IgD-negative memory B cell (primary cell): Measurements from ENCODE around the gene NFKB1. TPM values are rescaled to one million over a fixed set of nuclear protein-coding genes. Genes with fewer than 3 reads are reported as not detected.

Source experiments
- H3K27ac Mint-ChIP-seq, 3 donors: one replicate each; pipeline ENCODE4 v1.8.0; 2020 to 2022; ENCODE audit warnings: mild to moderate bottlenecking in 3 of 3, mixed read lengths in 3 of 3, moderate library complexity in 1 of 3
- H3K27me3 Mint-ChIP-seq: one replicate; pipeline ENCODE4 v1.8.0; 2021; ENCODE audit warnings: mixed read lengths
- H3K36me3 Mint-ChIP-seq: one replicate; pipeline ENCODE4 v1.8.0; 2020; ENCODE audit warnings: mild to moderate bottlenecking, mixed read lengths
- H3K4me1 Mint-ChIP-seq, 3 donors: one replicate each; pipeline ENCODE4 v1.8.0; 2020 to 2022; ENCODE audit warnings: mixed read lengths in 3 of 3, mild to moderate bottlenecking in 1 of 3
- H3K4me3 Mint-ChIP-seq, 4 donors: one replicate each; pipeline ENCODE4 v1.8.0; 2020 to 2022; ENCODE audit warnings: mild to moderate bottlenecking in 4 of 4, mixed read lengths in 4 of 4, moderate library complexity in 3 of 4
- H3K9me3 Mint-ChIP-seq, 3 donors: one replicate each; pipeline ENCODE4 v1.8.0; 2020 to 2021; ENCODE audit warnings: mixed read lengths in 3 of 3, mild to moderate bottlenecking in 1 of 3
- polyA plus RNA-seq: library from polyadenylated mRNA; unstranded; fragments of 300-500 nt; fragmentation: Illumina TruSeq; gene quantifications from one replicate; pipeline ENCODE4 v1.2.3, GENCODE V29; 2021

The NFKB1 gene
- polyA plus RNA-seq, 1 donor from 2014 or later, result 10.4 TPM

DNA sequence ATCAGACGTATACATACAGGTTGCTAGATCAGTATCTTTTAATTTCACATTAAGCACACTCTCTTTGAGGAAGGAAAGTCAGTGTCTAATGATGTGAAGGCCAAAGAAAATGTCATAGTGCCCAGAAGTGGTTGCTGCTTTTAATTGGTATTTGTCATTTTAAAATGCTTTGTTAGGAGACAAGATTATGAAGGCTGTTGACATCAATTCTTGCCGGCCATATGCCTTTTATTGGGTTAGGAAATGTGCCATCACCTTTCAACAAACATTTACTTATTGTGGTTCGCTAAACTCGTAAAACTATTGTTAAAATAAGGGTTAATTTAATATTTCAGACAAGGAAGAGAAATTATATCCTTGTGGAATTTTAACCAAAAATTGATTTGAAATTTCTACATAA lies 32.2 kb downstream of the NFKB1 start:
- Mint-ChIP-seq H3K9me3 (no peaks in the 10 kb centered on the region), H3K27ac (no peak overlapping the region), H3K4me3 (no peak overlapping the region), H3K27me3 (no peaks in the 10 kb centered on the region), H3K4me1 (peaks cover 11 to 24% (median 22%) of the 10 kb centered on the region in 3 donors), H3K36me3 (peaks cover 11% of the 10 kb centered on the region)

DNA sequence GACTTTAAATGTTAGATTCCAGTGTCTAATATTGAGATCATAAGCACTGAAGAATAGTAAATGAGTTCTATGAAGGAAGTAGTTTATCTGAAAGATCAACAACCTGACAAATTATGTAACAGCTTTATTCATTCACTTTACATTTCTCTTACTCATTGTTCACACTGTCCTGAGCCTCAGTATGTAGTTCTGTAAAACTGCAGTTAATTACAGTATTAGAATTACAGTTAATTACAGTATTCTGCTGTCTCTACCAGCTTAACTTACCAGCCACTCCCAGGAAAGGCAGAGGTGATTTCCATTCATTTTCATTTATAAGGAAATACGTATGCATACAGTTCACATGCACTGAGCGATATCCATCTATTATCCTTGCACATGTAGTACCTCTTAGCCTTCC lies 32.7 kb downstream of the NFKB1 start:
- peaks cover 7 to 23% (median 19%) of the 10 kb centered on the region in 3 donors for H3K4me1 Mint-ChIP-seq
- H3K27me3 Mint-ChIP-seq, result no peaks in the 10 kb centered on the region
- no peaks in the 10 kb centered on the region for H3K9me3 Mint-ChIP-seq
- peaks cover 11% of the 10 kb centered on the region for H3K36me3 Mint-ChIP-seq
- no peak overlapping the region for H3K4me3 Mint-ChIP-seq
- H3K27ac Mint-ChIP-seq, result peak overlapping the region in 1 of 3 donors; percentile 5

DNA sequence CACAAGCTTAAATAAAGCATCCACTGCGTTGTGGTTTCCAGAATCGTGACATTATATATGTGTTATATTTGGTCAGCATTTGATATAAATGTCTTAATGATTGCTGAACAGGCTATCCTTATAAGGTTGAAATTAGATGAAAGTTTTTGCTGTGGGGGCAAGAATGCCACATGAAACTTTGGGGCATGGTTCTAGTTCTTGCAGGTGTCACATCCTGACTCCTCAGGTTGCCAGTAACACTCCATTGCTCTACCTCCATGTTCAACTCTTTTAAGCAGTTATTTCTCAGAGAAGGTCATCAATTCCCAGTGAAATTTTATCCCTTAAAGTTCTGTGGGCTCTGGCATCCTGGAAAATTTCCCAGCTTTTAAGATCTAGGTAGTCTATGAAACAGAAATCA lies 33.7 kb downstream of the NFKB1 start:
- no peaks in the 10 kb centered on the region for H3K27me3 Mint-ChIP-seq
- H3K4me3 Mint-ChIP-seq, result no peak overlapping the region
- H3K4me1 Mint-ChIP-seq, result peaks cover 5 to 23% (median 20%) of the 10 kb centered on the region in 3 donors
- H3K36me3 Mint-ChIP-seq, result peaks cover 13% of the 10 kb centered on the region
- no peak overlapping the region for H3K27ac Mint-ChIP-seq
- H3K9me3 Mint-ChIP-seq, result no peaks in the 10 kb centered on the region

DNA sequence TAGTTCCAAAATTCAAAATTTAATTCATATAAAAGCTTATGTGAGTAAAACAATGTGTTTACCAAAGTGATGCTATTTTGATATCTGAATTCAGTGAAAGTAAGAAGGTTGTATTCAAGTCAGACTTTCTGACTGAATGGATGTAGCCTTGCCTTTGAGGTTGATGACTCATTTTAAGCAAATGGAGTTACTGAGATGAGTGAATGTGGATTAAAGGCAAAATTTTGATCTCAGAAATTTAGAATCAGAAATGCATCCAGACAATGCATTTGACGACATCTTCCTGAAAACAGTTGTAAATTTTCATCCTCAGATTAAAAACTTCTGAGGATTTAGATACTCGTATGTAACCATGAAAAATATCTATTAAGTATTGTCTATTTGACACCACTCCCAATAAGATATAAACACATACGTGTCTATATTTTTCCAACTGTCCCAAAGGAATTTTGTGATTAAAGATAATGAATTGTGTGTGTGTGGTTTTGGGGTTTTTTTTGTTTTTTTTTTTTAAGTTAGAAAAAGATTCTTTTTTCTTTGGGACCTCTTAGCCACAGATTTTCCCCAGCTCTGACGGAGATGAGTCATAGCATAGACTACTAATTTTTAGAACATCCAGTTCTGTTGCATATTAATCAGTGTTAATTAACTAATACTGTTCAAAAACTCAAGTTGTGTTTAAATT lies 34.4 kb downstream of the NFKB1 start:
- H3K4me1 Mint-ChIP-seq, result peaks cover 2 to 19% (median 17%) of the 10 kb centered on the region in 3 donors
- H3K9me3 Mint-ChIP-seq, result no peaks in the 10 kb centered on the region
- H3K27ac Mint-ChIP-seq, result no peak overlapping the region
- H3K27me3 Mint-ChIP-seq, result no peaks in the 10 kb centered on the region
- H3K4me3 Mint-ChIP-seq, result no peak overlapping the region
- H3K36me3 Mint-ChIP-seq, result peaks cover 10% of the 10 kb centered on the region

DNA sequence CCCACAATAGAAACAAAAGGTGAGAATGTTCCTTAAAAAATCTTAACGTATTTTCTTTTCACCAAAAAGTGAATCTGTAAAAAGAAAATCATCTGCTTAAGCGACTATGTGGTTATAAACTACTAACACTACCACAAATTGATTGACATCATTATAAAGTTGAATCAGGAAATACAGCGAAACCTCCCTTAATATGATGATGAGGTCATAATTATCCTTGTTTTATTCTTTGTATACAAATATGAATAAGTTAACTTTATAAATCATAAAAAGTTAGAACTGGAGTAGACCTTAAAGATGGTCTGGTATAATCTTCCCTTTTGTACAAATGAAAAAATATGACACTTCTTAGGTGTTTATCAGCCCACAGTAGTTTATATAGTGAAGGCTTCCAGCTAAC lies 35.6 kb downstream of the NFKB1 start:
- Mint-ChIP-seq H3K9me3 (no peaks in the 10 kb centered on the region), H3K4me1 (peaks cover 2 to 21% (median 17%) of the 10 kb centered on the region in 3 donors), H3K27ac (no peak overlapping the region), H3K4me3 (no peak overlapping the region), H3K36me3 (peaks cover 6% of the 10 kb centered on the region), H3K27me3 (no peaks in the 10 kb centered on the region)

DNA sequence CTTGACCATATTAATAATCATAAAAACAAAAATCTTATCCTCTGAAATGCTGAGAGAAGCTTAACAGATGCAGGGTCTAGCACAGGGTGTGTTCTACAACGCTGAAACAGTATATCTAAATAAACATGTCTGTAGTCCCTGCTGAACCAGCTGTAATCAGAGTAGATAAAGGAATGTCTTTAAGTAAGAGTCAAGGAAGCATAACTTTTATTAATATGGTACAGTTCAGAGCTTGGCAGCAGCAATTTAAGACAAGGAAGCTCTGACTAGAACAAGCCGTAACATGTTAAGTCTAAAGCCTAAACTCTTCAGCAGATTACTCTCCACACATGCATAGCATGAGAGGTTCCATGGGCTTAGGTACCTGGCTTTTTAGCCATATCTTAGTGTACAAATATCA lies 36.1 kb downstream of the NFKB1 start:
- no peak overlapping the region for H3K4me3 Mint-ChIP-seq
- peaks cover 6% of the 10 kb centered on the region for H3K36me3 Mint-ChIP-seq
- peaks cover 2 to 21% (median 17%) of the 10 kb centered on the region in 3 donors for H3K4me1 Mint-ChIP-seq
- no peaks in the 10 kb centered on the region for H3K27me3 Mint-ChIP-seq
- no peak overlapping the region for H3K27ac Mint-ChIP-seq
- H3K9me3 Mint-ChIP-seq, result no peaks in the 10 kb centered on the region

DNA sequence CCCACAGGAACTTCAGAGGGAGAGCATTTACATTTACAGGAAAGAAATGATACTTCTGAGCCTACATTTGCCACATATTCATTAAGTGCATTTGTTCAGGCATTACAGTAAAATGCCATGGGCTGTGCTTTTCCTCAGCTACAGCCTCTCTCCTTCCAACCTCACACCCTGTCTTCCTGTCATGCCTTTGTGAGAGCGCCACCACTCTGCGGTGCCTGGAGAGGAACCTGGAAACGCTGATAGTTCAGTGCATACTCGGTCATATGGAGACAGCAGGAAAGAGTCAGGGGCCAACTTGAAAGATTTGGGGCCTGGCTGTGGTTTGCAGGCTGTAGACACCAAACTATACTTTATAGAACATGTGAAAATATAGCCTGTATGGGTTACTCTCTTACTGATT lies 40.5 kb downstream of the NFKB1 start:
- H3K4me1 Mint-ChIP-seq, result peaks cover 11 to 19% (median 13%) of the 10 kb centered on the region in 3 donors
- H3K36me3 Mint-ChIP-seq, result peaks cover 6% of the 10 kb centered on the region
- H3K27me3 Mint-ChIP-seq, result no peaks in the 10 kb centered on the region
- no peak overlapping the region for H3K4me3 Mint-ChIP-seq
- peak overlapping the region in 1 of 3 donors; percentile 16 for H3K27ac Mint-ChIP-seq
- no peaks in the 10 kb centered on the region for H3K9me3 Mint-ChIP-seq

DNA sequence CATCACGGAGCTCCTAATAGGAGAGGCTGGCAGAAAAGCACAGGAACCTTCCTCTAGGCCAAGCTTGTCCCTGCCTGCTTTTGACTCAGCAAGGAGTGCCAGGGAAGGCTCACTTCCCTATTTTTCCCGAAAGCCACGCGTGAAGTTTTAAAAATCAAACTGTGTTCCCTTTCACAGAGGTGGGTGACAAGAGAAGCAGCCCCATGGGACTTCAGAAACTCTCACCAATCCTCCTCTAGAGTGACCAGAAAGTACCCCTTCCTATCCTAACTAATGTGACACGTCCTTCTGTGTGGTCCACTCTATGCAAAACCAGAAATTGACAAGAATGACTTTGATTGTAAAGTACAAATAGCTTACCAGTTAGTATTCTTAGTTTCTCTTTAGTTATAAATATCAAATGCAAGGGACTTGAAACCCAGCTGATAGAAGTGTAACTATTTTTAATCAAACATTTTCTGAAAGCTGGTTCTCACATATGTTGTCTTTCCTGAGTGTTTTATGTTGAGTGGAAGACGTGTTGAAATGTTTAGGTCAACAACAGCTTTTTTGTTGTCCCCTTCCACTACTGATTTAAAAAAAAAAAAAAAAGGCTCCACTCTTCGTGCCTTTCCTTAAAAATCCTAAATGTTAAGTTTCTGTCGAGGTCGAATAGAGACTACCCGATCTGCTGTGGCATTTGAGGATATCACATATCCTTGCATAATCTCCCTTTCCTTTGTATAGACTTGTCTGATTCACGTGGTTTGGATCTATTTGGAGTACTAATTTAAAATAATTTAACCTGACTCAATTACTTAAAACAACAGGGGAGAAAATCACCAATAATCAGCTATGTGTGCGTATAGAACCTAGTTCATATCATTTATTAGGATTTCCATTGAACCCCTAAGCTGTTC lies 42.1 kb downstream of the NFKB1 start:
- Mint-ChIP-seq H3K27me3 (no peaks in the 10 kb centered on the region), H3K4me3 (no peak overlapping the region), H3K36me3 (peaks cover 6% of the 10 kb centered on the region), H3K4me1 (peaks cover 13 to 19% (median 14%) of the 10 kb centered on the region in 3 donors), H3K9me3 (no peaks in the 10 kb centered on the region), H3K27ac (peak overlapping the region in 1 of 3 donors; percentile 33)

DNA sequence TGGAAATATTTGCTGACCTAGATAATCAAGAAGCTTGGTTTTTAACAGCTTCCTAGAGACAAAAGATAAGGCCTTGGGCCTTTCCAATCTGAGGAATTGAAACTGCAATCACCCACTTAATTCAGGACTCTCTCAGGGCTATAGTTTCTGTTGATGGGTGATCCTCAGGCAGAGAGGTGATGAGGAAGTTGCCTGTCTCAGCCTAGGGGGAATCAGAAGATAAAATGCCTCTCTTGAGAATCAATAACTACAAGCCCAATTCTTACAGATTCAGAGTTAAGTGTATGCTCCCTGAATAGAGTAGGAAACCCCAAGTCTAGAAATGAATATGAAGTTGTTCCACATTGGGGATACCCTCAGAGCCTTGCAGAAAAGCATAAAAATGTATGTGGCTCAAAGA lies 45.5 kb downstream of the NFKB1 start:
- peaks cover 4% of the 10 kb centered on the region for H3K36me3 Mint-ChIP-seq
- H3K9me3 Mint-ChIP-seq, result no peaks in the 10 kb centered on the region

DNA sequence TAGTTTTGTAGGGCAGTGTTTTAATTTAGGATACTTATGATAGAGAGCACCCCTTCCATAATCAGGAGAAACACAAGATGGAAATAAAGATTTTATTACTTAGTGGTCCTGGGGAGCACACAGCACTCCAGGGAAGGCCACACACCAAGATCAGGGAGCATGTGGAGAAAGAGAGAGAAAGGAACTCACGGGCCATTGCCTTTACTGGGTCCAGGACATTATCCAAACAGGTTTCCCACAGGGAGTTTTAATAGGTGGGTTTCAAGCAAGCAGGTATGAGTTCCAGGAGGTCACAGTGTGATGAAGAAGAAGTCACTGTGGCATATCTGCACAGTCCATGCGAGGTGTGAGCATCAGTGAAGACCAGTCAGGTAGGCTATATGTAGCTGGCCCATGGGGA lies 46.8 kb downstream of the NFKB1 start:
- no peak overlapping the region for H3K4me3 Mint-ChIP-seq
- peaks cover 33 to 40% (median 37%) of the 10 kb centered on the region in 3 donors for H3K4me1 Mint-ChIP-seq
- H3K27ac Mint-ChIP-seq, result peak overlapping the region in 1 of 3 donors; percentile 6
- peaks cover 6% of the 10 kb centered on the region for H3K36me3 Mint-ChIP-seq
- no peaks in the 10 kb centered on the region for H3K9me3 Mint-ChIP-seq
- H3K27me3 Mint-ChIP-seq, result no peaks in the 10 kb centered on the region

More for the DNA sequence above, 45.5 kb downstream of the NFKB1 start:
- Mint-ChIP-seq H3K27me3 (no peaks in the 10 kb centered on the region), H3K4me3 (no peak overlapping the region), H3K4me1 (peaks cover 21 to 31% (median 26%) of the 10 kb centered on the region in 3 donors), H3K27ac (peak overlapping the region in 1 of 3 donors; percentile 55)

DNA sequence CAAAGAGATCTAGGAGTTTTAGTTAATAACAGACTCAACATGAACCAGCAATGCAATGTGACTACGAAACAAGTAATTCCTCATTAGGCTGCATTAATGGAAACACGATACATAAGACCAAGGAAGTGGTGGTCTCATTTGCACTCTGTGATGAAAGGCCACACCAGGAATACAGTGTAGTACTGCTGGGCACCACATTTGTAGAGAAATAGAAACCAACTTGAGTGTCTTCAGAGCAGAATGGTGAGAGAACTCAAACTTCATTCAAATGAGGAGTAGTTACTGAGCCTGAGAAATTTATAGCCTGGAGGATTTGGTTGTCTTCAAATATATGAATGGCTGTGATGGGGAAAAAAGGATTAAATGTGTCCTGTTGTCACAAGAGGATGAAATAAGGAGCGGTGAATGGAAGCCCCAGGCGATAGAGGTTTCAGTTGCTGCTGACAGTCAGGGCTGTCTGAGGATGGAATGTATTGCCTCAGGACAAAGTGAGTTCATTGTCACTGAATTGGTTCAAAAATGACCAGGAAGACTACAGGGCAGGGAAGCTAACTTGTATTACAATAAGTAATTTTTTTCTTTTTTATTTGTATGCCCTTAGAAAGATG lies 50.9 kb downstream of the NFKB1 start:
- H3K9me3 Mint-ChIP-seq, result no peaks in the 10 kb centered on the region
- peak overlapping the region in 2 of 4 donors; percentile 36 to 70 for H3K4me3 Mint-ChIP-seq
- H3K4me1 Mint-ChIP-seq, result peaks cover 25 to 34% (median 32%) of the 10 kb centered on the region in 3 donors
- peak overlapping the region in 2 of 3 donors; percentile 21 to 78 for H3K27ac Mint-ChIP-seq
- H3K36me3 Mint-ChIP-seq, result peaks cover 4% of the 10 kb centered on the region
- no peaks in the 10 kb centered on the region for H3K27me3 Mint-ChIP-seq

DNA sequence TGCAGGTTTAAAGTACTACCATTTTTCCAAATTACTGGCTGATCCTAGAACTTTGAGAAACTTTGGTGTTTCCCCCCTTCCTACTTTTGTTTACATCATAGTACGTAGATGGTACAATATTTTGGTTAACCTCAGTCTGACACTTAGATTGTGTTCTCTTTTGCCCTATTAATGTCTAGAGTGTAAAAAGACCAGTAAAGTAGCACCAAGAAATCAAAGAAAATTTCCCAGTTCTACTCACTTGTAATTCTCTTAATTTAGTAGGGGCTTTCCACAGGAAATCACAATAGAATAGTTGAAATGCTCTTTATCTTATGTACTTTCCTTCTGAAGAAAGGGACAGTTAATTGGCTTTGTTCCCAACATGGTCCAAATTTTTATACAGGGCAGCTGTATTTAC lies 51.6 kb downstream of the NFKB1 start:
- H3K4me3 Mint-ChIP-seq, result peak overlapping the region in 2 of 4 donors; percentile 10 to 65
- peak overlapping the region; percentile 28 to 65 (median 39) for H3K27ac Mint-ChIP-seq
- peaks cover 23 to 34% (median 32%) of the 10 kb centered on the region in 3 donors for H3K4me1 Mint-ChIP-seq

DNA sequence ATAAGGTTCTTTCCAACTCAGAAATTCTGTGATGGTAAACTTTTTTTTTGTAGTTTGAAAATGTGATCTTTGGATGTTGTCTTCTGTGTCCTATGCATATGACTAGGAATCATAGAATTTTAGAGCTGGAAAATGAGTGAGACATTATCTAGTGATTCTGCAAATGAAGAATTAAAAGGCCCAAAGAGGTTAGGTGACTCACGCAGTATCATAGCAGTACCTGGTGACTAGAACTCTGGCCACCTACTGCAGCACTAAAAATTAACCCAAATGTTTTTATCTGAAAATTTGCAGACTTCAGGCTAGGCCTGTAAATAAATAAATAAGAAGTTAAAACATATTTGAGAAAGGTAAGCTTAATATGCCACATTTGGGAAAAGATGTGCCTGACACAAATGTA lies 52.8 kb downstream of the NFKB1 start:
- Mint-ChIP-seq H3K27me3 (no peaks in the 10 kb centered on the region), H3K4me3 (no peak overlapping the region), H3K36me3 (peaks cover 8% of the 10 kb centered on the region), H3K4me1 (peaks cover 25 to 39% (median 36%) of the 10 kb centered on the region in 3 donors), H3K27ac (no peak overlapping the region), H3K9me3 (no peaks in the 10 kb centered on the region)

More for the DNA sequence above, 51.6 kb downstream of the NFKB1 start:
- Mint-ChIP-seq H3K9me3 (no peaks in the 10 kb centered on the region), H3K36me3 (peaks cover 5% of the 10 kb centered on the region), H3K27me3 (no peaks in the 10 kb centered on the region)

DNA sequence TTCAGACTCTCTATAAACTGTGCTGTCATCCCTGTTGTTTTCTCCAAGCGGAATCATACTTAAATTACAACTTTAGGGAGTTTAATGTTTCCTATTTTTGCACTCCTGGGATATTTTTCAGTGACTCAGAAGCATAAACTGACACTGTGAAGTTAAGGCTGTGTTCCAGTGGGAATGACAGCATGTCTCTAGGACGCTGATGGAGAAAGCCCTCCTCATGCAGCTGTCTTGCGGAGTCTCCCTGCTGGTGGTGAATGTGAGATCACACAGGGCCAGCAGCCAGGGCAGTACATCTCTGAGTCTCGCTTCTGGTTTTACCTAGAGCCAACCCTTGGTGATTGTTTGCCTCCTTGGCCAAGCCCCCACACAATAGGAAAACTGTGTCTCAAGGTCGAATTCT lies 53.3 kb downstream of the NFKB1 start:
- Mint-ChIP-seq H3K4me1 (peaks cover 28 to 42% (median 41%) of the 10 kb centered on the region in 3 donors), H3K9me3 (no peaks in the 10 kb centered on the region), H3K4me3 (no peak overlapping the region), H3K27ac (no peak overlapping the region), H3K36me3 (peaks cover 8% of the 10 kb centered on the region), H3K27me3 (no peaks in the 10 kb centered on the region)

DNA sequence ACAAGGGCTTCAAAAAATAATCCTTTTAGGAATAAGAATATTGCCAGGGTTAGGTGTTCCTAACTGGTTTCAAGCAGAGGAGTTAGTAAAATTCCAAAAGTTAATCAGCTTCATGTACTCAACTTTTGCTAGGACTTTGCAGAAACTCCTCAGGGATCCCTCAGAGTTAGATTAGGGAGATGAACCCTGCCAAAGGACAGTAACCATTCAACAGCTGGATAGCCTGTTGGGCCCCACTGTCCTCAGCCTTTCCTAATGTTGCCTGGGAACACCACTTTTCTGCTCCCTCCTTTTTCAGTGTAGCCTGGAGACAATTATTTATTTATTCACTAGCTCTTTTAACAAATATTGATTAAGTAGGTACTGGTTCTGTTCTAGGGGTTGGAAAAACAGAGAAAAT lies 53.8 kb downstream of the NFKB1 start:
- Mint-ChIP-seq H3K9me3 (no peaks in the 10 kb centered on the region), H3K4me3 (no peak overlapping the region), H3K27me3 (no peaks in the 10 kb centered on the region), H3K27ac (no peak overlapping the region), H3K4me1 (peaks cover 32 to 42% (median 40%) of the 10 kb centered on the region in 3 donors), H3K36me3 (peaks cover 8% of the 10 kb centered on the region)
